Suprapubic skin (tissue), 4 donors: ENCODE measurements around the gene MYH3. TPM values are rescaled to one million over a fixed set of nuclear protein-coding genes. Genes with fewer than 3 reads are reported as not detected.

Source experiments
- DNase-seq, 2 donors: peaks; one replicate each; pipeline ENCODE4 v3.0.0-alpha.2; 2019; ENCODE audit warnings: low spot score in 2 of 2
- H3K27ac ChIP-seq: fragments of 200-600 bp; sonication (generic); one replicate; pipeline ENCODE4 v1.5.1; 2019
- H3K27me3 ChIP-seq: fragments of 200-600 bp; sonication (generic); one replicate; pipeline ENCODE4 v1.5.1; 2019
- H3K36me3 ChIP-seq: fragments of 200-600 bp; sonication (generic); one replicate; pipeline ENCODE4 v1.5.1; 2019
- H3K4me1 ChIP-seq: fragments of 200-600 bp; sonication (generic); one replicate; pipeline ENCODE4 v1.5.1; 2019
- H3K4me3 ChIP-seq: fragments of 200-600 bp; sonication (generic); one replicate; pipeline ENCODE4 v1.5.1; 2019; ENCODE audit warnings: mild to moderate bottlenecking
- H3K9me3 ChIP-seq: fragments of 200-600 bp; sonication (generic); one replicate; pipeline ENCODE4 v1.5.1; 2019
- EP300 ChIP-seq: sonication (generic); formaldehyde crosslinking; IDR thresholded peaks from one replicate; pipeline ENCODE4 v1.6.1; 2017; ENCODE audit warnings: antibody characterized with exemption
- POLR2A ChIP-seq, 2 donors: fragments of 450-650 bp; IDR thresholded peaks; one replicate each; pipeline ENCODE4 v1.6.1; 2017; ENCODE audit warnings: antibody characterized with exemption in 2 of 2, mild to moderate bottlenecking in 2 of 2, moderate library complexity in 2 of 2
- POLR2AphosphoS5 ChIP-seq, 3 donors: sonication (generic); formaldehyde crosslinking; IDR thresholded peaks; one replicate each; pipeline ENCODE4 v1.6.1; 2017; ENCODE audit warnings: antibody characterized with exemption in 3 of 3
- WGBS: methylation state at CpG from one replicate; pipeline ENCODE4 v1.1.5; 2018; 5-methylcytosine and 5-hydroxymethylcytosine counted together
- total RNA-seq, 4 donors: library from RNA; depleted of rRNA; stranded (reverse); fragments of >200 nt; gene quantifications; one replicate each; pipeline ENCODE4 v1.1.0, GENCODE V29; 2016
- TF ChIP-seq, protein P1 (sequence below), 2 donors: fragments of 200-600 bp in 1 of 2; fragments of 450-650 bp in 1 of 2; sonication (generic) in 1 of 2; IDR thresholded peaks; one replicate each; pipeline ENCODE4 v1.5.1; 2016 to 2019; ENCODE audit warnings: antibody characterized with exemption in 2 of 2, mild to moderate bottlenecking in 1 of 2, moderate library complexity in 1 of 2

Gene MYH3
- total RNA-seq, 4 donors from 2014 or later, result 0.89 to 6.5 (median 1.1) TPM

DNA sequence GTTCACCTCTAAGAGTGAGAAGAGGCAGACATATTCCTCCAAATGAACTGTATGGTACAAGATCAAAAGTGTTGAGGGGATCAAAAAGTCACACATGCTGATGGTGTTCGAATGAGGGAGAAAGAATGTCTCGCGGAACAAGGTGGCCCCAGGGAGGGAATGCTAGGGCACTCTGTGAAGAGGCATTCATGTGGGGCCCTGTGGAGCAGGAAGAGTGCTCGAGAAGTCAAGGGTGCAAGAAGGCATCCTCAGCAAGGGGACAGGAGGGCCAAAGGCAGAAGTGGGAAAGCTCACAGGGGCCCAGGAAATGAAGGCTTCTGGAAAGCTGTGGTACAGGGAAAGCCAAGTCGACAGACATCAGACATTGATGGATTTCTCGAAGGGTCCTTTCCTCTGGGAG lies 6.1 kb upstream of the MYH3 start:
- no peaks in the 10 kb centered on the region for H3K36me3 ChIP-seq
- 91% methylated on average over 6 of the region's 6 CpGs for WGBS
- no peak for DNase-seq
- TF ChIP-seq POLR2A (IDR thresholded peaks at IDR 0.05), result no peak
- no peak for TF ChIP-seq EP300
- TF ChIP-seq POLR2AphosphoS5 (IDR thresholded peaks at IDR 0.05), result no peak
- TF ChIP-seq, protein P1, sequence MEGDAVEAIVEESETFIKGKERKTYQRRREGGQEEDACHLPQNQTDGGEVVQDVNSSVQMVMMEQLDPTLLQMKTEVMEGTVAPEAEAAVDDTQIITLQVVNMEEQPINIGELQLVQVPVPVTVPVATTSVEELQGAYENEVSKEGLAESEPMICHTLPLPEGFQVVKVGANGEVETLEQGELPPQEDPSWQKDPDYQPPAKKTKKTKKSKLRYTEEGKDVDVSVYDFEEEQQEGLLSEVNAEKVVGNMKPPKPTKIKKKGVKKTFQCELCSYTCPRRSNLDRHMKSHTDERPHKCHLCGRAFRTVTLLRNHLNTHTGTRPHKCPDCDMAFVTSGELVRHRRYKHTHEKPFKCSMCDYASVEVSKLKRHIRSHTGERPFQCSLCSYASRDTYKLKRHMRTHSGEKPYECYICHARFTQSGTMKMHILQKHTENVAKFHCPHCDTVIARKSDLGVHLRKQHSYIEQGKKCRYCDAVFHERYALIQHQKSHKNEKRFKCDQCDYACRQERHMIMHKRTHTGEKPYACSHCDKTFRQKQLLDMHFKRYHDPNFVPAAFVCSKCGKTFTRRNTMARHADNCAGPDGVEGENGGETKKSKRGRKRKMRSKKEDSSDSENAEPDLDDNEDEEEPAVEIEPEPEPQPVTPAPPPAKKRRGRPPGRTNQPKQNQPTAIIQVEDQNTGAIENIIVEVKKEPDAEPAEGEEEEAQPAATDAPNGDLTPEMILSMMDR (IDR thresholded peaks at IDR 0.05), result no peak
- no peaks in the 10 kb centered on the region for H3K27me3 ChIP-seq
- H3K4me1 ChIP-seq, result no peaks in the 10 kb centered on the region
- H3K9me3 ChIP-seq, result no peaks in the 10 kb centered on the region
- no peak overlapping the region for H3K4me3 ChIP-seq
- no peak overlapping the region for H3K27ac ChIP-seq

DNA sequence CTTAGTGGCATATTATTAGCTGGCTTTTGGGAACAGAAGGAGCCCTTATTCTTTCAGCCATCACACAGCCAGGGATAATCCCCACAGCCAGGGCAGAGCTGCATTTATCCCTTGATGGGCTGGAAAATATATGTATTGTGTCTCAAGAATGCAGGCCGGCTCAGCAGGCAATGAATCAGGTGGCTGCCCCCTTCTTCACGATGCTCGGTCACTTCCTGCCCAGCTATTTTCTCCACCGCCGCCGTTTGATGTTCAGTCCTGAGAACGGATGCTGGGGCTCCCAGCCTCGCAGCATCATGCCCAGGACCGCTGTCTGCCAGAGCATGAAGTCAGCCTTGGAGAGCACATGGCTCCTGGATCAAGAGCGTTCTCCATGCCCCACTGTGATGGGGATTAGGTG lies 4.3 kb upstream of the MYH3 start:
- no peak for DNase-seq
- TF ChIP-seq POLR2AphosphoS5 (IDR thresholded peaks at IDR 0.05), result no peak
- no peak for TF ChIP-seq EP300
- no peak for TF ChIP-seq POLR2A (IDR thresholded peaks at IDR 0.05)
- TF ChIP-seq, protein P1 (IDR thresholded peaks at IDR 0.05), result no peak
- Histone ChIP-seq H3K4me1 (no peaks in the 10 kb centered on the region), H3K27me3 (no peaks in the 10 kb centered on the region), H3K27ac (no peak overlapping the region), H3K36me3 (no peaks in the 10 kb centered on the region), H3K9me3 (no peaks in the 10 kb centered on the region), H3K4me3 (no peak overlapping the region)
- WGBS, result 92% methylated on average over 10 of the region's 10 CpGs

DNA sequence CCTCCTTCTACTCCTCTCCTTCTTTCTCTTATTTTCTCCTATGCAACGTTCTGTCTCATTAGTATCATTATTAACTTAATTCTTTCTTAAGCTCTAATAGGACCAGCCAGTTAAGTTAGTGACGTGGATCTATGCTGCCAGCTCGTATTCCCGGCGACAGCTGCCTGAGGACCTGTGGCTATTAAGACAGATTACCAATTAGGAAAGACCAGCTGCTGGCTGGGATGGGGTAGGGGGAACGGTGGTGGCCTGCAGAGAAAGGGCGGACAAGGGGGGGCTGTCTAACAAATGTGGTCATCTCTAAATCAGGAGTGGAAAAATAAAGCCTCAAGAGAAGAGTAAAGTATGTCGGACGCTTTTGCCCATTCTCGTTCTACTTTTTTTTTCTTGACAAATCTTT lies 770 bp upstream of the MYH3 start:
- no peak for DNase-seq
- Histone ChIP-seq H3K4me3 (no peak overlapping the region), H3K4me1 (no peaks in the 10 kb centered on the region), H3K9me3 (no peaks in the 10 kb centered on the region), H3K27ac (no peak overlapping the region), H3K27me3 (no peaks in the 10 kb centered on the region), H3K36me3 (no peaks in the 10 kb centered on the region)
- WGBS, result 81% methylated on average over 10 of the region's 10 CpGs
- TF ChIP-seq, protein P1 (IDR thresholded peaks at IDR 0.05), result no peak
- no peak for TF ChIP-seq EP300
- no peak for TF ChIP-seq POLR2AphosphoS5 (IDR thresholded peaks at IDR 0.05)
- no peak for TF ChIP-seq POLR2A (IDR thresholded peaks at IDR 0.05)

GRCh38 chr17:10653987-10654386 lies 3.1 kb downstream of the MYH3 start:
- 73% methylated on average over 5 of the region's 5 CpGs for WGBS
- Histone ChIP-seq H3K27me3 (no peaks in the 10 kb centered on the region), H3K36me3 (peaks cover 3% of the 10 kb centered on the region), H3K9me3 (no peaks in the 10 kb centered on the region), H3K4me1 (no peaks in the 10 kb centered on the region), H3K27ac (no peak overlapping the region), H3K4me3 (no peak overlapping the region)
- DNase-seq, result no peak
- TF ChIP-seq POLR2A (IDR thresholded peaks at IDR 0.05), result no peak

DNA sequence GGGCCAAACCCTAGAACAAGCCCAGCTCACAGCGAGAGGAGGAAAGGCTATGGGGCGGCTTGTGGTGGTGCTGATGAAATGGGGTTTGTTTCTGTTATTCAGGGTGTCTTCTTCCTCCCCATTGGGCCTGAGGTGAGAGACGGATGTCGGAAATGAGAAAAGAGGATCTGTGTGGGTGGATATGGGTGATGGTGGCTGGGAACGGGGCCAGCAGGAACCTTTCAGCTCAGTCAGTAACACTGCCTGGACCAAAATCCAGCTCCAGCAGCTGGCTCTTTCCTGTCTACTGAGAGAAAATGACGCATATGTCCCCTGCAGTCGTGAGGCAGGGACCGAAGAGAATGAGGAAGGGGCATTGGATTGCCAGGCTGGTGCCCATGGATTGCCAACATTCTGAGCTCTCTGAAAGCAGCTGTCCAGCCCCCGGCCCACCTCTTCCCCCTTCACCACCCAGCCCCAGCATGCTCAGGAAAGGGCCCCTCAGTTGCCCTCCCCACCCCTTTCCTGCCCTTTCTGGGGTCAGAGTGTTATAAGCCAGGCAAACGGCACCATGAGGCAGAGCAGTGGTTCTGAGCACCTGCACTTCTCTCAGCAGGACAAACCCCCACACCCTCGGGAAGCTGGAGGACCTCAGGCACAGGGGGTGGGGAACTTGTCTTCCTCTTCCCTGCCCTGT lies 4.0 kb downstream of the MYH3 start:
- H3K9me3 ChIP-seq, result no peaks in the 10 kb centered on the region
- WGBS, result 66% methylated on average over 10 of the region's 11 CpGs
- H3K4me3 ChIP-seq, result no peak overlapping the region
- H3K4me1 ChIP-seq, result no peaks in the 10 kb centered on the region
- no peak for DNase-seq
- TF ChIP-seq POLR2AphosphoS5 (IDR thresholded peaks at IDR 0.05) (no peak), POLR2A (IDR thresholded peaks at IDR 0.05) (no peak), EP300 (no peak)
- TF ChIP-seq, protein P1 (IDR thresholded peaks at IDR 0.05), result no peak
- peaks cover 3% of the 10 kb centered on the region for H3K36me3 ChIP-seq
- H3K27ac ChIP-seq, result no peak overlapping the region
- H3K27me3 ChIP-seq, result no peaks in the 10 kb centered on the region

GRCh38 chr17:10651927-10652326 lies 5.2 kb downstream of the MYH3 start:
- WGBS, result 81% methylated on average over 9 of the region's 9 CpGs
- TF ChIP-seq, protein P1 (IDR thresholded peaks at IDR 0.05), result no peak
- TF ChIP-seq POLR2A (IDR thresholded peaks at IDR 0.05), result no peak
- TF ChIP-seq POLR2AphosphoS5 (IDR thresholded peaks at IDR 0.05), result no peak
- no peak for TF ChIP-seq EP300
- H3K4me1 ChIP-seq, result no peaks in the 10 kb centered on the region
- no peak for DNase-seq
- no peak overlapping the region for H3K4me3 ChIP-seq
- no peaks in the 10 kb centered on the region for H3K9me3 ChIP-seq
- H3K27ac ChIP-seq, result no peak overlapping the region
- H3K27me3 ChIP-seq, result no peaks in the 10 kb centered on the region
- peaks cover 3% of the 10 kb centered on the region for H3K36me3 ChIP-seq
